Mucosa of gallbladder (tissue), 1 donor: ENCODE results near the gene CNTNAP2. TPM values are rescaled to one million over a fixed set of nuclear protein-coding genes. Genes with fewer than 3 reads are reported as not detected.
"Not testable (repeated sequence)": the region's sequence is repeated elsewhere in the genome, so short reads cannot be mapped to it uniquely, and the experiment has no call there.

Experiments
- DNase-seq: peaks from one replicate; pipeline ENCODE4 v3.0.0-alpha.2; 2020; ENCODE audit warnings: low spot score
- total RNA-seq: library from RNA; stranded (reverse); gene quantifications from one replicate; pipeline ENCODE4 v1.2.1, GENCODE V29; 2021
- donor health status: DM: no; HTN: no; CAD: no.

CNTNAP2 gene
- total RNA-seq, 1 donor from 2014 or later: 1.6 TPM

DNA sequence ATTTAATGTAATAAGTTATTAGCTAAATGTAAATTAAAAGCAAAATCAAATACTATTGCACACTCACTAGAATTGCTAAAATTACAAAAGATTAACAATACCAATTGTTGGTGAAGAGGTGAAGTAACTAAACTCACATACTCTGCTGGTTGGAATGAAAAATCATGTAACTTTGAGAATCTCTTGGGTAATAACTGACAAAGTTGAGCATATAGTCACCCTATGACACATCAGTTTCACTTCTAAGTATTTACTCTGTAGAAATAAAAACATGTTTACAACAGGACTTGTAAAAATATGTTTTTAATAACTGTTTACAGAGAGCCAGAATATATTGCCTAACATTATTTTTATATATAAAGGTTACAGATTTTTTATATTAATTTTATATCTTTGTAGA, 33.6 kb downstream of the CNTNAP2 start:
- no peak for DNase-seq

DNA sequence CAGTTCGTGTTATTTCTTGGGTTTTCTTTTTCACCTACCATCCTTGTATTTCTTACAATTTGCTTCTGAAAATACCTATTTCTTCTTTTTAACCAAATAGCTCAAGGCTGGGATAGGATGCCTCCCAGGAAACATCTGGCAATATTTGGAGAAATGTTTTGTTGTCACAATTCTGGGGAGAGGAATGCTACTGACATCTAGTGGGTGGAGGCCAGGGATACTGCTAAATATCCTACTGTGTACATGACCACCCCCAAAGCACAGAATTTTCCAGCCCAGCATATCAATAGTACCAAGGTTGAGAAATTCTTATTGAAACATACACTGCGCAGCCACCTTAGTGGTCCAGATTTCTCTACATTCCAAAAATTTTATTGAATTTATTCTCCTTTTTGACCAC, 55.5 kb downstream of the CNTNAP2 start:
- DNase-seq: no peak

DNA sequence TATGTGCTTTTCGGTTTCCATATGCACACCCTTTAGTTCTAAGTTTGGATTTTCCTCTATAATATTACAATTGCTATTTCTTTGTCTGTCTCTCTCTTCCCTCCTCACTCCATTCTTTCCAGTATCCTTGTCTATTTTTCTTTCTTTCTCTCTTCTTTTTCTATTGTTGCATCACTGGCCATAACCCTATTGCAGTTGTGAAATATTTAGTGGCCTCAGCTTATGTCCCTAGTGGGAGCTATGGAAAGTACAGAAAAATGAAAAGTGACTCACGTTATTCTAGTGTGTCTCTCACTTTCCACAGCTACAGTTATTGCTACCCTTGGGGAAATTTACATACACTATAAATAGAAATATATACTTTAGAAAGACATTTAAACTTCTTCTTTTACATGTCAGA, 59.1 kb downstream of the CNTNAP2 start:
- no peak for DNase-seq

DNA sequence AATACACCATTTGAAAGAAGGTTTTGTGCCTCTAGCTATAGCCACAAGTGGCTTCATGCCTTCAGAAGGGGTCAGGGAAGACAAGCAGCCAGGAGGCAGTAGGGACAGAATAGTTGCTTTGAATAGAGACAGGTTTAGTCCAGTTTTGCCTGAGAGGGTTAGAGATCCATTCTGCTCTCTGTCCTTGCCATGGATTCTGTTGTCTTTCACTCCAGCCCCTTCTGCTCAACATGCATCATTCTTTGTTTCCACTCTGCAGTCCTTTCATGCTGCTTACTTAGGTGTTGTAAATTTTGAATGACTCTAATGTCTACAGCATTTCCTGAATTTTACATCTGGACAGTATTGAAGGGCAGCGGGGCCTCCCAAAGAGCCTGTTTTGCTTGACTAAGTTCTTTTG, 60.3 kb downstream of the CNTNAP2 start:
- DNase-seq: no peak

DNA sequence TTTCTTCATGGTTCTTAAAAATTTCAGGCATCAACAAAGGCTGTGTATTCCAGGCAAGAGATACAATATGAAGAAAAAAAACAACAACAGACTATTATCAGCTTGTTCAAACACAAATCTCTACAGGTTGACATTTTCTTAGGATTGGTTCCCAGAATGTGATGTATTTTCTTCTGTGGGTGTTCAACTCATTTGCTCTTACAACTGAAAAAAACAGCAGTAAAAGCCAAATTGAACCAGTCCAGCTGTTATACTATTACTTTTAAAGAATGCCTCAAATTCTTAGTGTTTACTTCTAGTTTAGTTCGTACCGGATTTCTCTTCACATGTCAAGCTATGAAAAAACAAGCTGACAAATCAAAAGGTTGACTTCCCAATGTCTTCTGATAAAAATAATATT, 60.7 kb downstream of the CNTNAP2 start:
- no peak for DNase-seq

DNA sequence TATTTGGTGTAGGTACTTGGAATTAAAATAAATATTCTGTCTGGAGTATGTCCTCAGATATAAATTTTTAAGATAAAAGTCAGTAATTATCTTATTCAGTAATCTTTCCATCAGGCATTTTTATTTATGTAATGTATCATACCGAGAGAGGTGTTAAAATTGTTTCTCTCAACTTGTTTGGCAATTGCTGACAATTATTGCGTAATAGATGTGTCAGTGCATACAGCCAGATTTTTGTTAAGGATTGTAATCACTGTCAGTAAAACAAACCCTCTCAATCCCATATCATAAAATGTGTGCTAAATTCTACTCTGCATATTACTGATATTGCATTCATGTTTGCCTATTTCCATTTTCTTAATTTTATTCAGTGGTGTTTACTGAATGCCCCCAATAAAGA, 69.2 kb downstream of the CNTNAP2 start:
- no peak for DNase-seq

DNA sequence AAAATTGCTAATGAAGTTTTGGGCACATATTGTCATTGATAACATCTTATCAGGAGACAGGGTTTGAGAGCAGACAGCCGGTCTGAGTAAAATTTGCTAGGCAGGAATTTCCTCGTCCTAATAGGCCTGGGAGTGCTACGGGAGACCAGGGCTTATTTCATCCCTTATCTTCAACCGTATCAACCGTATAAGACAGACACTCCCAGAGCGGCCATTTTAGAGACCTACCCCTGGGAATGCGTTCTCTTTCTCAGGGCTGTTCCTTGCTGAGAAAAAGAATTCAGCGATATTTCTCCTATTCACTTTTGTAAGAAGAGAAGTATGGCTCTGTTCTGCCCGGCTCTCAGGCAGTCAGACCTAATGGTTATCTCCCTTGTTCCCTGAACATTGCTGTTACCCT, 74.8 kb downstream of the CNTNAP2 start:
- not testable (repeated sequence) for DNase-seq

DNA sequence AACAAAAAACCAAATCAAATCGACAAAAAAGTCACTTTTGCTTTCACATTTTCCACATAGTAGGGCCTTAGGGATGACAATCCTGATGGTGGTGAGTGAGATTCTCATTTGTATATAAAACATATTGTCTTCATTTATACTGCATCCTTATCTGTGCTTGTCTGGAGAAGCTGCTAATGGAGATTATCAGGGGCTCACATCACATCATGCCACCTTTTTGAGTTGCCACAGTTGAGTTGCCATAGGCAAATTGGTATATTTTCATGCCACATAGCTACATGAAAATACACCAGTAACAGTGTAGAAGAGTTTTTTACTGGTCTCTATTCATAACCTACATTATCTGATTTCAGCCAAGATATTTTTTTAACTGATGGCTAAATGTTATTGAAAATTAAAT, 85.3 kb downstream of the CNTNAP2 start:
- no peak for DNase-seq

DNA sequence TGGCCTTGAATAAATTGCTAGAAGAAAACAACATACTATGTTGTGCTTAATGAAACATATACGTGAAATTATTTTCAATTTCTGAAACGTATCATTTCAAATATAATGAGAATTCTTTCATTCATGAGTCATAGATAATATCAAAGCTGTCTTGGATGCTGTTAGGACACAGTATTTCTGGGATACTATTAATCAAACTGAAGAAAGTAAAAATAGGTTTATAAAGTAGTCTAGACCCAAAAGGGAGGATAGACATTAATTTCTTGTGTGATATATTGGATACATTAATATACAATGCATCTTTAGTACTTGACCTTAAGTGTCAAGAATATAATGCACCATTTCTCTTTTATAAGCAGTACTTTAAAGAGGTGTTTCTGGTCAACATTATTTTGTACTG, 89.7 kb downstream of the CNTNAP2 start:
- DNase-seq: no peak

DNA sequence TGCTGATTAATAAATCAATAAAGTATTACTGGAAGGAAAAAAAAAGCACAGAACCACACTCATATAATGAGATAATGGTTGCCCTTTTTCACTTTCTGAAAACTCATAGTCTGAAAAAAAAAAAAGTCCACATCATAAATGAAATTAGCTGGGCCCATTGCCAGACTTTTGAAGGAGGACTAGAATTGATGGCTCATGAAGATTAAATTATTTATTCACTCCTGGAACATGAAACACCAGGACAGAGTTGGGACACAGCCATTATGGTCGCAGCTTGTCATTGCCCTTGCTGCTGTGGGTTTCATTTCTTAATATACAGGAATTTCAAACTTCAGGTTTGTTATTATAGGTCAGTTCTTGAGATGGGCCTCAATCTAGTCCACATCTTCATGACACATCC, 91.9 kb downstream of the CNTNAP2 start:
- no peak for DNase-seq

DNA sequence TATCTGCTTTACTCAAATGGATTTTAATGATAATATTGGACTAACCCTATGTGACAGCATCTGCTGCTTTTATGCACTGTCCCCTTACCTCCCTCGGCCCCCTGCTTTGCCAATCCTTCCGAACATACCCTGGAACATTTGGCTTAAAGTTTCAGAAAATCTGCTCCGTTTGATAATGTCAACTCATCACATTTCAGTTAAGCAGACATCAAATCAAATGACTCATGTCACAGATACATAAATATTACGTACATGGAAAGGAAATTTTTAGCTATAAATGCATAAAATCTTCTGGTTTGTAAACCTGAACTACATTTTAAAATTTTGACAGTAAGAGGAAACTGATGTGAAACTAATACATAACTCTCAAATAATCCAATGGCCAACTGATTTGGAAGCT, 98.2 kb downstream of the CNTNAP2 start:
- DNase-seq: no peak

DNA sequence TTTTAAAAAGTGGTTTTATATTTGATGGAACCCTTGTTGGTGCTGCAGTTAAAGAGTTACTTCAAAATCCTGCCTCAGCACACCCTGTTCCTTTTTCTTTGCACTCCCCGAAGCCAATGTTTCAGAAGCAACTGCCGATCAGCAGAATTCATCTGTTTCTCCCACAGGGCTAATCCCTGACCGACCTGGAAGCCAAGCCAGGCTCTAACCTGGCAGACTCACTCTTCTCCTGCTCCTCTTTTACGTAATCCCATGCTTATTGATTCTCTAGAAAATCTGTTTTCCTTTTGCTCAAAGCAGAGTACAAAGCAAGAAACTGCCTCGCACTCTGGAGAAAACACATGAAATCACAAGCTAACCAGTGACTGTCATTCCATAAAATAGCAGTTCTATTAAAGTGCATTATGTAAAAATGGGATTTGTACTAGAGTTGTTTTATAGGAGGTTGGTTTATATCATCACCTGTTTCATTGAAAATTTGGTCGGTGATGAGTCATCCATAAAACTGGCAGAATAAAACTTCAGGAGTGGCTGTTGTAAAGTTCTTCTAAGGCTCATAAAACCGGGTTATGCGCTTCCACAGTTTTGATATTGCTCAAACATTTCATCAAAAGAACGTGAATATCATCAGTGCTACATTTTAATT, 99.9 kb downstream of the CNTNAP2 start:
- no peak for DNase-seq

DNA sequence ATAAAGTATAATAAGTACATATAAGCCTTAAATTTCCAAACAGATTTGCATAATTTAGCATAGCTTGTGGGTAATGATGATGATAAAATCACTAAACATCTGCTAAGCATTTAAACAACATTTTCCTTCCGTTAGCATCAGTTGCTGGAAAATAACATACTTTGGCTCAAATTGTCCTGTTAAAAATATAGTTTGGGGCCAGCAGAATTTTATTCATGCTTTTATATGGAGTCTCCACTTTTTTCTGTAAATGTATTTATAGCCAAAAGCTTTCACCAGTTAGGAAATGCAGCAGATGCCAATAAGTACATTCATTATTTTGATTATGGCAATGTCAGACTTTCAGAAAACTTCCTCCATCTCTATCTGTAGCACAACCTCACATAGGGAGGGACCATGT, 107.2 kb downstream of the CNTNAP2 start:
- no peak for DNase-seq

DNA sequence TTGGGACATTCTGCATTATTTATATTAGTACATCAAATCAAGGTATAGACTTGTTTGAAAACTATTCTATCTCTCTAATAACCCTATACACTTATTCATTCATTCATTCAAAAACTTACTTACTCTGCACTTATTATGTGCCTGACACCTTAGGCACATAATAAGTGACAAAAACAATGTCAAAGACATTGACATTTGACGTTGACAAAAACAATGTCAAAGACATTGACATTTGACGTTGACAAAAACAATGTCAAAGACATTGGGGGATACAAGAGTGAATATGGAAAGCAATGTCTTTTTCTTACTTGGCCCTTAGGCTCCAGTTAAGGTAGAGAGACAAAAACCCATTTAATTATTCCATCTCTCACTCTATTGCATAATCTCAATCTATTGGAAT, 116.0 kb downstream of the CNTNAP2 start:
- DNase-seq: no peak

DNA sequence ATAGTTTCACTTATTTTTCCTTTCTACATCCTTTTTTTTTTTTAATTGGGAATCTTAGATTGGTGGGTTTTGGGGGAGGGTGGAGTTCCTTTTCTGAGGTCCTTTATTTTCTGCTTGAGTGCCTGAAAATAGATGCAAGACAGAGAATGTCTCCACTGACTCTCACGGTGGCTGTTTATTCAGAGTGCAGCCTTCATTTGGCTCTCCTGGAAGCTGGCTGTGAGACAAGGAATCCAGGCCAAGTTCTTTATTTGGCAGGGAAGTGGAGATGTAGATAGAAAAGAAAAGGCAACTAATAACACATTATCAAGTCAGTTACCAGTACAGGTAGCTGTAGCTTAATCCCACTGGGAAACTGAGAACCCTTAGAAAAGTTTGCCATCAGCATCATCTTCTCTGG, 118.6 kb downstream of the CNTNAP2 start:
- DNase-seq: no peak

DNA sequence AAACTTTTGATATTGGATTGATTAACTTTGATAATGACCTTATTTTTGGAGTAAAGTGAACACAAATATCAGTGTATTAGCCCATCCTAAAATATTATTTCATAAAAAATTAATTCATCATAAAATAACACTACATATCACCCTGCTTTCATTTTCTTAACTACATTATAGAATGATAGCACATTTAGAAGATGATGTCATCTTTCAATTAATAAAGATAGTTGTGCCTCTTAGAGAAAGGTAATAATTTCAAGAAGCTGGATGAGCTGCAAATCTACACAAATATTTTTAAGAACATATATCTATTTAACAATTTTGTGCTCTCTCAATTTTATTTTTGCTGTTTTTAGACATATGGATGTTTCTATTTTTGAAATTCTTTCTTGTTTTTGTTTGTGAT, 126.1 kb downstream of the CNTNAP2 start:
- DNase-seq: no peak

DNA sequence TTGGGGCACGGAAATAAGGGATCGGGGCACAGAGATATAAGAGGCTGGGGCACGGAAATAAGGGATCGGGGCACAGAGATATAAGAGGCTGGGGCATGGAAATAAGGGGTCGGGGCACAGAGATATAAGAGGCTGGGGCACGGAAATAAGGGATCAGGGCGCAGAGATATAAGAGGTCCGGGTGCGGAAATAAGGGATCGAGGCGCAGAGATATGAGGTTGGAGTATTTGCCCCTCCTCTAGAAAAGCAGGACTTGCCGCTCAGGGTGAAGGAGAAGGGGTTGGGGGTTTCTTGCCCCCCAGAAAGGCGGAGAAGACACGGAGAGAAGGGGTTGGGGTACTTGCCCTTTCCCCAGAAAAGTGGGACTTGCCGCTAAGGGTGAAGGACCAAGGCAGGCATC, 131.4 kb downstream of the CNTNAP2 start:
- not testable (repeated sequence) for DNase-seq

DNA sequence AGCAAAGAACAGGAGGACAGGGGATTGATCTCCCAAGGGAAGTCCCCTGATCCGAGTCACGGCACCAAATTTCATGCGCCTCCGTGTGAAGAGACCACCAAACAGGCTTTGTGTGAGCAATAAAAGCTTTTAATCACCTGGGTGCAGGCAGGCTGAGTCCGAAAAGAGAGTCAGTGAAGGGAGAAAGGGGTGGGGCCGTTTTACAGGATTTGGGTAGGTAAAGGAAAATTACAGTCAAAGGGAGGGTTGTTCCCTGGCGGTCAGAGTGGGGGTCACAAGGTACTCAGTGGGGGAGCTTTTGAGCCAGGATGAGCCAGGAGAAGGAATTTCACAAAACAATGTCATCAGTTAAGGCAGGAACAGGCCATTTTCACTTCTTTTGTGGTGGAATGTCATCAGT, 132.1 kb downstream of the CNTNAP2 start:
- DNase-seq: not testable (repeated sequence)

DNA sequence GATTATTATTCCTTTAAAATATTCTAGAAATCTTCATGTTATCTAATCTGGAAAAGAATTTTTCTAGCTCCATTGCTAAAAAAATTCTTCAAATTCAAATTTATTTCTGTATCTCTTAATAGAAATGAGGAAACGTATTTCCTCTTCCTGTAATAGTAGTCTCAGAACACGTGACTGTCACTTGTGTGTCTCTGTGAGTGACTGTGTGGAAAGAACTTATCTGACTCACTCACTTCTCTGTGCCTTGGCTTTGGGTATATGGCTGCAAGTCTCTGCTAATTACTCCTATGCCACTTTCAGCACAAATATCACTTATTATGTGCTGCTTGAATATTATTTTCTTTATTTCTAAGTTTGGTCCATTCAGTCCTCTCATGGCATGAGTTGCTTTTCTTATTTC, 132.7 kb downstream of the CNTNAP2 start:
- DNase-seq: no peak

DNA sequence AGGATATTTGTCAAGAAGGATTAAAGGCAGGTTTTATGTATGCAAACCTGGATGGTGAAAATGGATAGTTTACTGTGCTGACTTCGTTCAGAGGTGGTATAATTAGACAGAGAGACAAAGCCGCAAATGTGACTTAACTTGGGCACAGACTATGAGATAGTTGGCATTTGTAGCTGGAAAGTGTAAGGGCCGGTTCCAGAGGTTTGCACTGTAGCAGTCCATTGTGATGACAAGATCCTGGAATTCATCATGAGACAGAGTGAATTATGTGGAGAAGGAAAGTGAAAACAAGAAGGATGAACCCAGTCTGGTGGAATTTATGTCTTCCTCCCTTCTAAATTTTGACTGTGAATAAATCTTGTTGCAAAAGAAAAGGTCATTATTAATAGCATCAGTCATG, 139.0 kb downstream of the CNTNAP2 start:
- no peak for DNase-seq

DNA sequence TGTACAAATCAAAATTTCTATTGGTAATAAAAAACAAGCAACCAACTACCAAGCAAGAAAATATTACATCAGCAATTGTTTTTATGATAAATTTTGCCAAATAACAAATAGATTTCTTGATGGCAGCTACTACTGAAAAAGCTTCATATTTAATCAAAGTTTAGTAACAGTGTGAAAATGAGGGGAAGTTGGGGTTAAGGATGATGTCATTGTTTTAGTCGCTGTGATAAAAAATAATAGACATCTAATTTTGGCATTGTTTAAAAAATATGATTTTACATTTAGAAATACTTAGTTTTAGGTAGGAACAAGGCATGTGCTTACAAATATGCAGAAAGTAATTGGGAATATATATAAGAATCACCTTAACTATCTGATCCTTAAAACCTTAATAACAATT, 145.9 kb downstream of the CNTNAP2 start:
- DNase-seq: no peak

DNA sequence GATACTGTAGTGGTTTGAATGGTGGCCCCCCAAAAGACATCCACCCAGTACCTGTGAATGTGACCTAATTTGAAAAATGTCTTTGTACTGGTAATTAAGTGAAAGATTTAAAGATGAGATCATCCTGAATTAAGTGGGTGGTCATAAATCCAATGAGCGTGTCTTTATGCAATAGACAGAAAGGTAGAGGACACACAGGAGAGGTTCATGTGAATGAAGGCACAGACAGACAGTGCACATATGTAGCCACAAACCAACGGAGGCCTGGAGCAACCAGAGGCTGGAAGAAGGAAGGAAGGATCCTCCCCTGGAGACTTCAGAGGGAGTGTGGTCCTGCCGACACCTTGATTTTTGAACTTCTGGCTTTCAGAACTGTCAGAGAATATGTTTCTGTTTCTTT, 160.3 kb downstream of the CNTNAP2 start:
- no peak for DNase-seq

DNA sequence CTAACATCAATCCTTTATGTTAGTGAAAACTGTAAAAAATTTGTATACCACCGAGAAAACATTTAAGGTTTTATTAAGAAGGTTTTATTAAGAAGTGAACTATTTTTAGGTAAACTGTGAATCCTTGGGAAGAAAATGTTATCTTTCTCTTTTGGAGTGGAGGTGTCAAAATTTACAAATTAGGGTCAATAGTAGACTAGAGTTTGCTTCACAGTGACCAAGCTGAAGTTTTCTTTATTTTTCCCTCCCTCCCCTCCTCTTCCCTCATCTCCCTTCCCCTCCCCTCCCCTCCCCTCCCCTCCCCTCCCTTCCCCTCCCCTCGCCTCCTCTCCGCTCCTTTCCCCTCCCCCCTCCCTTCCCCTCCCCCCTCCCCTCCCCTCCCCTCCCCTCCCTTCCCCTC, 168.8 kb downstream of the CNTNAP2 start:
- DNase-seq: no peak

DNA sequence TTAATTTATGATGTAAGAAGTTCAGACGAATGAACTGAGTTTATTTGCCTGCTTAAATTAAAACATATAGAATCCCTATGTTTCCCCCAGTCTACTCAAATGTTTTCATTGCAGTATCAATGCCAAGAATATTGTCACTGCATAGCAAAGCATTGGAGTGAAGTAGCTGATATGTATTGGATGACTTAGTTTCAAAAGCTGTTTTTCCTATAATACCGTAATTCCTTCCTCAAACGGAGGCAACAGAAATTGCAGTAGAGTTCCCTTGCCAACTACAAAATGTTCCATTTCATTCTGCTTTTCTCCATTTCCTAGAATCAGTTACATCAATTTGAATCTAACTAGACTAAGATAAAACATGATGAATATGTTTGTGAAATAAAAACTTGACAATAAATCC, 174.1 kb downstream of the CNTNAP2 start:
- no peak for DNase-seq

DNA sequence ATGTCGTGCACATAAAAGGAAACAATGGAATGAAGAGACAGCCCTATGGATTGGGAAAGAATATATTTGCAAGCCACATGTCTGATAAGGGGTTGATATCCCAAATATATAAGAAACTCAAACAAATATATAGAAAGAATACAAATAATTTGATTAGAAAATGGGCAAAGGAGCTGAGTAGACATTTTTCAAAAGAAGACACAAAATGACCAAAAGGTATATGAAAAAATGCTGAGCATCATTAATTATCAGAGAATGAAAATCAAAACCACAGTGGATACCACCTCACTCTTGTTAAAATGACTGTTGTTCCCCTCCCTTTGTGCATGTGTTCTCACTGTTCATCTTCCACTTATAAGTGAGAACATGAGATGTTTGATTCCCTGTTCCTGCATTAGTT, 175.3 kb downstream of the CNTNAP2 start:
- no peak for DNase-seq
